ENCODE results near the gene ADAM17. TPM values are rescaled to one million over a fixed set of nuclear protein-coding genes. Genes with fewer than 3 reads are reported as not detected.

ADAM17 gene
- total and polyA plus RNA-seq, 9 of the 15 experiments (the other 6 are each of a cell fraction or from before 2014, with no cell fraction given): 5.8 to 30.0 (median 19.0) TPM

DNA sequence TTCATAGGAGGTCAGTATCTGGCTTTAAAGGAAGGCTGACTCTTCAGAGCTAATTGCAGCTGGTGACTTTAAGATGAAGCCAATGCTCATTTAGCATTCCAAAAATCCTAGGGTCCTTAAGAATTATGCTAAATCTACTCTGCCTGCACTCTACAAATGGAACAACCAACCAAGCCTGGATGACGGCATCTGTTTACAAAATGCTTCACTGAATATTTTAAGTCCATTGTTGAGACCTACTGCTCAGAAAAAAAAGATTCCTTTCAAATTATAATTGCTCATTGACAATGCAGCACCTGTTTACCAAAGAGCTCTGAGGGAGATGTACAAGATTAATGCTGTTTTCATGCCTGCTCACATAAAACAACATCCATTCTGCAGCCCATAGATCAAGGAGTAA is 43.8 kb upstream of the ADAM17 start:
- FAIRE-seq (no peak), ATAC-seq (no peak), DNase-seq (ENCODE audit: extremely low read depth in 1 of 4, low spot score in 3 of 4) (no peak)
- ChIA-PET POLR2A (interaction anchor here (0.5 to 1.3 kb wide), 5 partner anchors 9 to 534 kb away, joined by 3 to 4 read pairs (median 3); no protein-coding TSS in a partner anchor), CTCF (ENCODE audit: low intra/inter-chr PET ratio) (no interaction called here)
- H3K79me2 ChIP-seq (ENCODE audit: control insufficient read depth, insufficient read depth, low read length): peaks cover 89% of the 10 kb centered on the region
- in situ Hi-C loops (cut with MboI): no loop called here
- no peaks in the 10 kb centered on the region; the same call in 1 of the 2 replicates for H4K20me1 ChIP-seq (replicated peaks; ENCODE audit: control insufficient read depth, insufficient read depth, low read length)
- H3K4me3 ChIP-seq: no peak overlapping the region
- H3K27me3 ChIP-seq (ENCODE audit: control insufficient read depth in 2 of 2, insufficient read depth in 2 of 2, low read length in 2 of 2): no peaks in the 10 kb centered on the region
- H3K27ac ChIP-seq (ENCODE audit: extremely low read depth, low read depth, low read length): no peak overlapping the region
- TF ChIP-seq U2AF2 (optimal IDR thresholded peaks at IDR 0.05; ENCODE audit: low read depth, low read length): no peak
- TF ChIP-seq, protein P1, sequence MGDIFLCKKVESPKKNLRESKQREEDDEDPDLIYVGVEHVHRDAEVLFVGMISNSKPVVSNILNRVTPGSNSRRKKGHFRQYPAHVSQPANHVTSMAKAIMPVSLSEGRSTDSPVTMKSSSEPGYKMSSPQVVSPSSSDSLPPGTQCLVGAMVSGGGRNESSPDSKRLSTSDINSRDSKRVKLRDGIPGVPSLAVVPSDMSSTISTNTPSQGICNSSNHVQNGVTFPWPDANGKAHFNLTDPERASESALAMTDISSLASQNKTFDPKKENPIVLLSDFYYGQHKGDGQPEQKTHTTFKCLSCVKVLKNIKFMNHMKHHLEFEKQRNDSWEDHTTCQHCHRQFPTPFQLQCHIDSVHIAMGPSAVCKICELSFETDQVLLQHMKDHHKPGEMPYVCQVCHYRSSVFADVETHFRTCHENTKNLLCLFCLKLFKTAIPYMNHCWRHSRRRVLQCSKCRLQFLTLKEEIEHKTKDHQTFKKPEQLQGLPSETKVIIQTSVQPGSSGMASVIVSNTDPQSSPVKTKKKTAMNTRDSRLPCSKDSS (IDR thresholded peaks at IDR 0.05; ENCODE audit: low read depth, partially characterized antibody): peak; percentile 44
- TF ChIP-seq ZNF384 (IDR thresholded peaks at IDR 0.05; ENCODE audit: low read depth, low read length): 0 out of 2 replicates have a peak, but pooled peaks have one; percentile 22
- TF ChIP-seq CBX3 (IDR thresholded peaks at IDR 0.05; ENCODE audit: borderline replicate concordance in 1 of 2, low read length in 2 of 2): peak in 1 of 2 experiments; percentile 71; a peak in 1 of 3 replicates
- no peak for TF ChIP-seq ZNF445 (CRISPR knock-in tag; IDR thresholded peaks at IDR 0.05; ENCODE audit: low read depth)
- peak; percentile 34; the same call in 1 of the 2 replicates for TF ChIP-seq ZEB2 (IDR thresholded peaks at IDR 0.05)
- no peak overlapping the region for H3K4me2 ChIP-seq (ENCODE audit: insufficient read depth, low read length)
- no peak overlapping the region for H3K9ac ChIP-seq (ENCODE audit: insufficient read depth in 1 of 2, low read depth in 2 of 2, low read length in 2 of 2)
- peaks cover 39% of the 10 kb centered on the region for H3K36me3 ChIP-seq (ENCODE audit: control insufficient read depth, insufficient read depth, low read length)
- H3K9me3 ChIP-seq (replicated peaks; ENCODE audit: control insufficient read depth, insufficient read depth, low read depth, low read length): no peaks in the 10 kb centered on the region; the same call in none of the 2 replicates
- no TSS peak for BruUV-seq (replicated peaks)
- 100% methylated on average over 1 of the region's 1 CpG for WGBS (ENCODE audit: insufficient coverage, low coverage, missing lambda C conversion rate)
- peaks cover 5 to 17% of the 10 kb centered on the region in 2 experiments; a peak in 3 of 5 replicates for H3K4me1 ChIP-seq (replicated peaks in 1 of 2; ENCODE audit: control insufficient read depth in 2 of 2, insufficient read depth in 2 of 2, low read length in 2 of 2)
- no peak overlapping the region for H2AFZ ChIP-seq (ENCODE audit: low read depth, low read length)
- no peaks in the 10 kb centered on the region for H3K9me1 ChIP-seq (ENCODE audit: control insufficient read depth, insufficient read depth, low read length)
- intact Hi-C loops (cut with micrococcal nuclease): no loop called here
